ENCODE data around the gene SMO. TPM values are rescaled to one million over a fixed set of nuclear protein-coding genes. Genes with fewer than 3 reads are reported as not detected.

The SMO gene
- total RNA-seq, 4 donors from 2014 or later, result 1.9 to 8.6 (median 3.5) TPM

DNA sequence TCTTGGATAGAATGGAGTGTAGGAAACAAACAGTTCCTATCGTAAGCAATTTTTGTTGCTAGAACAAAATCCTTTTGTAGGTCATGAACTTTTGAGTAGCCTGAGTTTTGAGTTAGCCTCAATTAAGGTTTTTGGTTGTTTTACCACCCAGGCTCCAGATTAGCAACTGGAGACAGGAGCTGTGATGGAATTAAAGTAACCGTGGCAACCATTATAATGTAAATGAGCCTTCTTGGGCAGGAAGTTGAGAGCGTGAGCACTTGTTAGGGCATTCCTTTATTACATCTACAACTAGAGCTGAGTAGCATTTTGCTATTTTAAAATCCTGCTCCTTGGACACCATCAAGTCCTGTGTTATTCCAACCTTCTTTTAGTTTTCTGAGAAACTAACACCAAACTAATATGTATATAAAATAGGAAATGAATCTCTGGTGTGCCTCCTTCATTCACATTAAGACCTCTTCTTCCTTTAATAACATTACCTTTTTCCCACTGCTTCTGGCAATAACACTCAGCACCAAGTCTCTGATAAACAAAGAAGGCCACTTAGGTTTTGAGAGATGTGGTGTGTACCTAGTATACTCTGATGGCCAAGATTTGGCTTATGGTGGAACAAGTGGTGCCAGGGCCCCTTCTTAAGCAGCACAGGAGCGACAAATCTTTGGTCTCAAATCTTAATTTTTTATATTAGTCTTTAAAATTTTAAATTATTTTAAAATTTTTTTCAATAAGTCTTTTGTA lies 70.4 kb downstream of the SMO start:
- no peaks in the 10 kb centered on the region for H3K36me3 ChIP-seq
- TF ChIP-seq EP300 (IDR thresholded peaks at IDR 0.05; ENCODE audit: low read depth) (no peak), POLR2AphosphoS5 (IDR thresholded peaks at IDR 0.05) (no peak), POLR2A (IDR thresholded peaks at IDR 0.05) (no peak)
- TF ChIP-seq, protein P1, sequence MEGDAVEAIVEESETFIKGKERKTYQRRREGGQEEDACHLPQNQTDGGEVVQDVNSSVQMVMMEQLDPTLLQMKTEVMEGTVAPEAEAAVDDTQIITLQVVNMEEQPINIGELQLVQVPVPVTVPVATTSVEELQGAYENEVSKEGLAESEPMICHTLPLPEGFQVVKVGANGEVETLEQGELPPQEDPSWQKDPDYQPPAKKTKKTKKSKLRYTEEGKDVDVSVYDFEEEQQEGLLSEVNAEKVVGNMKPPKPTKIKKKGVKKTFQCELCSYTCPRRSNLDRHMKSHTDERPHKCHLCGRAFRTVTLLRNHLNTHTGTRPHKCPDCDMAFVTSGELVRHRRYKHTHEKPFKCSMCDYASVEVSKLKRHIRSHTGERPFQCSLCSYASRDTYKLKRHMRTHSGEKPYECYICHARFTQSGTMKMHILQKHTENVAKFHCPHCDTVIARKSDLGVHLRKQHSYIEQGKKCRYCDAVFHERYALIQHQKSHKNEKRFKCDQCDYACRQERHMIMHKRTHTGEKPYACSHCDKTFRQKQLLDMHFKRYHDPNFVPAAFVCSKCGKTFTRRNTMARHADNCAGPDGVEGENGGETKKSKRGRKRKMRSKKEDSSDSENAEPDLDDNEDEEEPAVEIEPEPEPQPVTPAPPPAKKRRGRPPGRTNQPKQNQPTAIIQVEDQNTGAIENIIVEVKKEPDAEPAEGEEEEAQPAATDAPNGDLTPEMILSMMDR (IDR thresholded peaks at IDR 0.05), result no peak
- intact Hi-C loops (cut with DNase I; ENCODE audit: low total_unique reads) (no loop called here), in situ Hi-C loops (cut with MboI; ENCODE audit: low pct_ligation_motif_present in 1 of 4, low pct_unique_long_range_greater_than_20kb in 1 of 4, low sequenced_read_pairs in 3 of 4) (no loop called here)
- H3K27ac ChIP-seq, result no peak overlapping the region
- WGBS, 2 donors (ENCODE audit: low coverage in 1 of 2), result 78 to 83% methylated on average over 4 of the region's 4 CpGs
- no peaks in the 10 kb centered on the region for H3K9me3 ChIP-seq
- DNase-seq, result no peak
- H3K4me1 ChIP-seq, result peaks cover 0 to 2% (median 0%) of the 10 kb centered on the region in 4 donors
- H3K4me3 ChIP-seq, result no peak overlapping the region
- H3K27me3 ChIP-seq, result no peaks in the 10 kb centered on the region

DNA sequence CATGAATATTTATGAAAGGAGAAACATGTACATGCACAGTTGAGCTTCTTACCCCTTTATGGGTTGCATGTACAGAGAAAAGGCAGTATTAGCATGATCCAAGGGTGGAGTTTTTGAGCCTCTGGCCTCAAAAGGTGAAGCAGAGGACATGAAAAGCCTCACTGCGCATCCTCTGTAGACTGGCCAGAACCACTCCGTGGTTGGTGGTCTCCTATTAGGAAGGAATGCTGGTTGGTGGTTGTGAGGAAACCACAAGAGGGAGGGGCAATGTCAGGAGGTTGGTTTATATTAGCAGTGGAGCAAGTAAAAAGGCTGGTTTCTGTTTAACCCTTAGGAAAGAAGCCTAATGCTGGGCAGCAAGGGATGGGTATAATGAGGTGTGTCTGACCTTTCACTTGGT lies 73.9 kb downstream of the SMO start:
- WGBS, 2 donors (ENCODE audit: low coverage in 1 of 2), result 68 to 82% methylated on average over 2 of the region's 2 CpGs
- in situ Hi-C loops (cut with MboI; ENCODE audit: low pct_ligation_motif_present in 1 of 4, low pct_unique_long_range_greater_than_20kb in 1 of 4, low sequenced_read_pairs in 3 of 4), result no loop called here
- intact Hi-C loops (cut with DNase I; ENCODE audit: low total_unique reads), result no loop called here
- TF ChIP-seq, protein P1 (IDR thresholded peaks at IDR 0.05), result no peak
- TF ChIP-seq POLR2AphosphoS5 (IDR thresholded peaks at IDR 0.05) (no peak), POLR2A (IDR thresholded peaks at IDR 0.05) (no peak), EP300 (IDR thresholded peaks at IDR 0.05; ENCODE audit: low read depth) (no peak)
- peaks cover 0 to 8% (median 4%) of the 10 kb centered on the region in 4 donors for H3K4me1 ChIP-seq
- no peak overlapping the region for H3K4me3 ChIP-seq
- DNase-seq, result no peak
- no peaks in the 10 kb centered on the region for H3K27me3 ChIP-seq
- H3K9me3 ChIP-seq, result no peaks in the 10 kb centered on the region
- no peak overlapping the region for H3K27ac ChIP-seq
- H3K36me3 ChIP-seq, result no peaks in the 10 kb centered on the region

Small RNA genes lying within 50 kb of the gene (small RNA-seq; reads per million reads assigned to genes)
- gene RNY1P11, result 0 reads per million in 4 donors

Other genes with a start within 250 kb of the SMO start
- 10 to 100 TPM; 29.9 to 41.6 (median 37.8) TPM for gene TNPO3, start 133.5 kb upstream of the SMO start, total RNA-seq
- 1 to 10 TPM; 2.5 to 8.1 (median 2.9) TPM for gene TSPAN33, start 43.9 kb upstream of the SMO start, total RNA-seq
- 100 to 1,000 TPM in 3 of 4 donors, 10 to 100 TPM in 1; 93.7 to 635 (median 551) TPM for gene AHCYL2, start 36.4 kb downstream of the SMO start, total RNA-seq
- 1 to 10 TPM in 1 of 4 donors, under 1 TPM in 1, not detected in 2; 0.82 to 1.1 TPM for gene STRIP2, start 245.8 kb downstream of the SMO start, total RNA-seq